ENCODE data around the gene SEPTIN7.

SEPTIN7 gene

DNA sequence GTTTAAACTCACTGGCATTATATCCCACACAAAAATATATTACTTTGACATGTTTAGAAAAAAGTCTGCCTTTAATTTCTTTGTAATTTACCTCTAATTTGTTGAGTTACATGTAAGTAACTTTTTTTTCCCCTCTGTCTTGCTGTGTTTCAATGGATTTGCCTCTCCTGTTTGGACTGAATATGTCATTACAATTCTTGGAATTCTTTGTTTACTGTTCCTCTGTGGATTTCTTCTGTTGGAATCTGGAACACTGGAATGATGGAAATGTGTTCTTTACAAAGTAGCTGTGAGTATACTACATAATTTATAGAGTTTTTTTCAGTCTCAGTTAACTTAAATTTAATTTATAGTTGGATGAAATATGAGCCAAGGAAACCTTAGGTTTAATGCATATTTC is 30.4 kb downstream of the SEPTIN7 start:
- DNase-seq (ENCODE audit: low read depth, low spot score): no peak

DNA sequence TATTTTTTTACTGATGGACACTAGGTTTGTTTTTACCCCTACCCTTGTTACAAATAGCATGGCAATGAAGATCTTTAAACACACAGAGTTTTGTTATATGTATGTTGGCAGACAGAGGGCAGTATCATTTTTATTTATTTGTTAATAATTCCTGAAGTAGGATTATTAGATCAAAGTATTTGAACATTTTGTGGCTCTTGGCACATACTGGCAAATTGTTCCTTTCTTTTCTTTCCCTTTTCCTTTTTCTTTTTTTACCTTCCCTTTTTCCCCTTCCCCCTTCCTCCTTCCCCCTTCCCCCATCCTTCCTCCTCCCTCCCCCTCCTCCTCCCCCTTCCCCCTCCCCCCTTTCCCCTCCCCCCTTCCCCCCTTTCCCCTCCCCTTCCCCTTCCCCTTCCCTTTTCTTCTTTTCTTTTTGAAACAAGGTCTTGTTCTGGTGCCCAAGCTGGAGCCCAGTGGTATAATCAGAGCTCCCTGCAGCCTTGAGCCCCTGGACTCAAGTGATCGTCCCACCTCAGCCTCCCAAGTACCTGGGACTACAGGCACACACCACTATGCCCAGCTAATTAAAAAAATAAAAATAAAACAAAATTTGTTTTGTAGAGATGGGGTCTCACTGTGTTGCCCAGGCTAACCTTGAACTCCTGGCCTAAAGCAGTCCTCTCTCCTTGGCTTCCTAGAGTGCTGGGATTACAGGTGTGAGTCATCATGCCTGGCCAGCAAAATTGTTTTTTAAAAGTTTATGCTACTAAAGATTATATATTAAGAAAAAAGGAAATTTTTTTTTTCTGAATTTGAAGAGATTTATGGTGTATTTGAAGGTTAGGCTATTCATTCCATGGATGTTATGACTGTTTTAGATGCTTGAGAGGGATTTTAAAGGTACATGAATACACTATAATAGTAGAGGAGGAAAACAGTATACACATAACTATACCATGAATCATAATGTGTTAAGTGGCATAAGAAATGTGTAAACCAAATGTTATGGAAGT is 39.3 kb downstream of the SEPTIN7 start:
- no peak for DNase-seq (ENCODE audit: low read depth, low spot score)

DNA sequence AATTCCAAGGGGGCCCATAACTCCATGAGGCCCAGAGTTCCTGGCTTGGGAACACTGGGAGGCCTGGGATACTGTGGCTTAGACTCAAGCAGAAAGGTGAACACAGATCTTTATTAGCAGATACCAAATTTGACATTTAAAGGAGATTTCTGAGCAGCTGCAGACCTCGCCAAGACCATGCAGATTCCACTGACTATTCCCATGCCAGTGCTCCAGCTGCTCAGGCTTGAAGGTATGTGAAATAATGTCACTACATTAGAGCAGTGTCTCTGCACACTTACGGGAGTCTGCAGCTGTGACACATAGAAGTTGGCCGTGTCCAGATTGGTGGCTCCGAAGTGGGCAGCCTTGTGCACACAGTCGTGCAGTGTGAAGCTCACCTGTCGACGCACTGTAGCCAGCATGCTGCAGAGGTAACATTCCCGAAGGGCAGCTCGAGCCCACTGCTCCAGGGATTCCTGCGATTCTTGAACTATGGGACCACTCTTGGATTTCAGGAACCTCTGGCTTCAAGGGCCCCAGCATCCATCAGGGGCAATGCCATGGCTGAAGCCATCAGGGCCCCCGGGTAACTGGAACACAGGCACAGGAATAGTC is 46.1 kb downstream of the SEPTIN7 start:
- DNase-seq (ENCODE audit: low read depth, low spot score): no peak

DNA sequence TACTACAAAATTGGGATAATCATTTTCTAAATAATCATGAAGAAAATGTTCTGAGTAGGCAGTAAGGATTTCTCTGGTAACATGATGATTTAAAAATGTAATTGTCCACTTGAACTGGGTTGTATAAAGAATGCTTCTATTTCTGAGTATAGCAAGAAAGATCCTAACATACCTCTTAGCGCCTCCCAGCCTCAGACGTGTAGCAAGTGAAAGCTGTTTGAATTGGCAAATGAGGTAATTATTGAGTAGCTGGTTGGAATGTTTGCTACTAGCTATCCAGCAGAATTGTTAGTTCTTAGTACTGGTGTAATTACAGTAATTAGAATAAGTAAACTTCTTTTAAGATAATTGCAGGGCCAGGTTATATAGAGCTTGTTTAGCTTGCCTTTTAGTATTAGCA is 47.9 kb downstream of the SEPTIN7 start:
- DNase-seq (ENCODE audit: low read depth, low spot score): no peak

DNA sequence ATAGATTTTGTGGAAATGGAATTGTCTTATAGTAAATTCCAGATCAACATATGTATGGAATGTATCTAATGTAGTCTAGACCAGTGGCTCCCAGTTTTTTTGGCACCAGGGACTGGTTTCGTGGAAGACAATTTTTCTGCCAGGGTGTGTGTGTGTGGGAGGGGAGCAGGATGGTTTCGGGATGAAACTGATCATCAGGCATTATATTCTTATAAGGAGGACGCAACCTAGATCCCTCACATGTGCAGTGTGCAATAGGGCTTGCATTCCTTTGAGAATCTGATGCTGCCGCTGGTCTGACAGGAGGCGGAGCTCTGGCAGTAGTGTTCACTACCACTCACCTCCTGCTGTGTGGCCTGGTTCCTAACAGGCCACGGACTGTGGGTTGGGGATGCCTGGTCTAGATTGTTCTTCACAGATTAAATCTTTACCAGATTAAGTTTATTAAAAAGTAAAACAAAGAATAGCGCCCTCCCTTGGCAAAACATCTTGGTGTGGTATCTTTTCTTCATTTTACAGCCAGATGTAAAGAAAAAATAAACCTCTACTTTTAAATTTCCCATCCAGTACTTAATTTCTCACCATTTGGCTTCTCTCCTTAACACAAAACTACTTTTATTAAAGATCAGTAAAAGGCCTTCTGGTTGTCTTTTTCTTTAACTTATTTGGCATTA is 48.4 kb downstream of the SEPTIN7 start:
- no peak for DNase-seq (ENCODE audit: low read depth, low spot score)

DNA sequence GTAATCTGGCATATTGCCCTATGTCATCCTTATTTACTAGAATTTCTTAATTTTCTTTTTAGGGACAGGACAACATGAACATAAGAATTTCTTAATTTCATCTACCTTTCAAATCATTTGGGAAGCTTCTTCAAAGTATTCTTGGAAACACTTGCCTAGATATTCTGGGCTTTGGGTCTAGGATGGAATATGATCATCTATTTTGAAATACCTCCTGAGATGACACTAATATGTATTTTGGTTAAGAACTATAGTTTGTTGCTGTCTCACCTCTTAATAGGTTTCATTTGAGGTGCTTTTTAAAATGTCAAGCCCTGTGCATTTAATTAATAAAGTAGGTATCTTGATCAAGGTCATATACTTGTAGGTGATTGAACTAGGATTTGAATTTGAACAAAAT is 49.1 kb downstream of the SEPTIN7 start:
- no peak for DNase-seq (ENCODE audit: low read depth, low spot score)

Data from iPS DF 19.7 (cell line).